C1 segment of cervical spinal cord (tissue), 14 donors: ENCODE data around the gene ADGRA1.
A peak's percentile ranks its signal among the peaks of the same experiment; 100 is the strongest.

Experiments used
- DNase-seq, 14 donors: peaks; one replicate each; lab custom pipeline; 2025; lab: John Stamatoyannopoulos, UW

The ADGRA1 gene

GRCh38 chr10:133056001-133056400 is 31.7 kb upstream of the ADGRA1 start:
- no peak for DNase-seq

GRCh38 chr10:133056651-133057178 is 31.0 kb upstream of the ADGRA1 start:
- DNase-seq = no peak

GRCh38 chr10:133058331-133059092 is 29.2 kb upstream of the ADGRA1 start:
- DNase-seq = no peak

GRCh38 chr10:133059093-133059470 is 28.6 kb upstream of the ADGRA1 start:
- DNase-seq = no peak

GRCh38 chr10:133059571-133059970 is 28.2 kb upstream of the ADGRA1 start:
- no peak for DNase-seq

- DNase-seq = no peak
These were observed 27.7 kb upstream of the ADGRA1 start for GRCh38 chr10:133060022-133060421.

GRCh38 chr10:133060466-133060865 is 27.3 kb upstream of the ADGRA1 start:
- no peak for DNase-seq

GRCh38 chr10:133060881-133061280 is 26.8 kb upstream of the ADGRA1 start:
- DNase-seq = no peak

- DNase-seq = no peak
These were observed 26.3 kb upstream of the ADGRA1 start for GRCh38 chr10:133061296-133062038.

- DNase-seq = no peak
These were observed 25.6 kb upstream of the ADGRA1 start for GRCh38 chr10:133062085-133062484.

- no peak for DNase-seq
These were observed 25.1 kb upstream of the ADGRA1 start for GRCh38 chr10:133062635-133063034.

GRCh38 chr10:133067149-133068105 is 20.3 kb upstream of the ADGRA1 start:
- peak in 1 of 14 donors; percentile 23 for DNase-seq

GRCh38 chr10:133068111-133069032 is 19.4 kb upstream of the ADGRA1 start:
- peak in 1 of 14 donors; percentile 61 for DNase-seq

GRCh38 chr10:133069033-133069525 is 18.6 kb upstream of the ADGRA1 start:
- no peak for DNase-seq

- no peak for DNase-seq
These were observed 17.3 kb upstream of the ADGRA1 start for GRCh38 chr10:133070405-133070804.

- no peak for DNase-seq
These were observed 16.9 kb upstream of the ADGRA1 start for GRCh38 chr10:133070810-133071209.

- no peak for DNase-seq
These were observed 16.0 kb upstream of the ADGRA1 start for GRCh38 chr10:133071733-133072132.

GRCh38 chr10:133072196-133072595 is 15.5 kb upstream of the ADGRA1 start:
- no peak for DNase-seq

- DNase-seq = no peak
These were observed 14.9 kb upstream of the ADGRA1 start for GRCh38 chr10:133072720-133073390.
